Natural killer cell (primary cell): Measurements from ENCODE around the gene DYNLRB1. TPM values are rescaled to one million over a fixed set of nuclear protein-coding genes. Genes with fewer than 3 reads are reported as not detected.

Experiments used
- ATAC-seq, 3 donors: fragments of 150-1000 bp in 2 of 3; fragments of 200-7000 bp in 1 of 3; cut with Tn5 transposase; 1 replicate in 1 of 3; 2 replicates in 2 of 3; pipeline ENCODE4 v1.10.0; 2021; ENCODE audit warnings: mild to moderate bottlenecking in 2 of 3, moderate library complexity in 2 of 3
- DNase-seq, 2 donors: peaks; one replicate each; pipeline versions ENCODE4 v3.0.0 to v3.0.0-alpha.2; 2013 to 2021; ENCODE audit warnings: mixed read lengths in 1 of 2
- H3K27ac ChIP-seq: one replicate; pipeline ENCODE4 v1.5.1; 2013; ENCODE audit warnings: mild to moderate bottlenecking, low read length
- H3K27me3 ChIP-seq: one replicate; pipeline ENCODE4 v1.6.1; 2013; ENCODE audit warnings: low read length; ENCODE audit not compliant: control insufficient read depth, insufficient read depth
- H3K36me3 ChIP-seq: one replicate; pipeline ENCODE4 v1.6.1; 2013; ENCODE audit warnings: low read length; ENCODE audit not compliant: control insufficient read depth, insufficient read depth
- H3K4me1 ChIP-seq: one replicate; pipeline ENCODE4 v1.6.1; 2013; ENCODE audit warnings: low read length; ENCODE audit not compliant: control insufficient read depth, insufficient read depth
- H3K4me3 ChIP-seq: one replicate; pipeline ENCODE4 v1.5.1; 2013; ENCODE audit warnings: low read length
- H3K9me3 ChIP-seq: one replicate; pipeline ENCODE4 v1.6.1; 2013; ENCODE audit warnings: low read length; ENCODE audit not compliant: control insufficient read depth, insufficient read depth
- H3K27ac Mint-ChIP-seq, 2 donors: one replicate each; pipeline ENCODE4 v1.8.0; 2022; ENCODE audit warnings: mild to moderate bottlenecking in 2 of 2, mixed read lengths in 2 of 2, moderate library complexity in 1 of 2
- H3K27me3 Mint-ChIP-seq, 2 donors: one replicate each; pipeline ENCODE4 v1.8.0; 2022; ENCODE audit warnings: low read depth in 2 of 2, mixed read lengths in 2 of 2
- H3K36me3 Mint-ChIP-seq: one replicate; pipeline ENCODE4 v1.8.0; 2022; ENCODE audit warnings: mixed read lengths
- H3K4me1 Mint-ChIP-seq, 2 donors: one replicate each; pipeline ENCODE4 v1.8.0; 2022; ENCODE audit warnings: mixed read lengths in 2 of 2
- H3K4me3 Mint-ChIP-seq: one replicate; pipeline ENCODE4 v1.8.0; 2022; ENCODE audit warnings: mild to moderate bottlenecking, moderate library complexity, mixed read lengths
- H3K9me3 Mint-ChIP-seq, 2 donors: one replicate each; pipeline ENCODE4 v1.8.0; 2022; ENCODE audit warnings: mixed read lengths in 2 of 2
- CTCF ChIP-seq: fragments of 200-600 bp; IDR thresholded peaks from one replicate; pipeline ENCODE4 v1.8.0; 2022; ENCODE audit warnings: antibody characterized with exemption
- WGBS: methylation state at CpG from one replicate; pipeline ENCODE4 v1.1.7; 2013; ENCODE audit warnings: missing lambda C conversion rate; ENCODE audit not compliant: insufficient coverage; 5-methylcytosine and 5-hydroxymethylcytosine counted together
- intact Hi-C: fragments of 100-400 bp; cut with micrococcal nuclease; formaldehyde crosslinking; loops from one replicate; pipeline ENCODE4 v1.14.2; 2022
- total RNA-seq, 4 donors: library from RNA; stranded (reverse); fragments of 120-200 nt in 1 of 4; gene quantifications; one replicate each; pipeline versions ENCODE4 v1.2.3 to v1.2.4, GENCODE V29; 2013 to 2022

The DYNLRB1 gene
- total RNA-seq, 3 donors from 2014 or later (not counting 1 experiment from before 2014, with no cell fraction given): 58.7 to 65.5 (median 61.4) TPM

- Mint-ChIP-seq H3K9me3 (no peaks in the 10 kb centered on the region), H3K27ac (peak overlapping the region; percentile 77 to 78), H3K36me3 (no peaks in the 10 kb centered on the region), H3K27me3 (no peaks in the 10 kb centered on the region), H3K4me3 (no peak overlapping the region), H3K4me1 (peaks cover 11 to 12% of the 10 kb centered on the region in 2 donors)
- no peaks in the 10 kb centered on the region for H3K9me3 ChIP-seq
- TF ChIP-seq CTCF: no peak
- DNase-seq (no peak), ATAC-seq (no peak)
- WGBS: 97% methylated on average over 9 of the region's 11 CpGs
- H3K27ac ChIP-seq: no peak overlapping the region
- no peak overlapping the region for H3K4me3 ChIP-seq
- intact Hi-C loops: no loop called here
- no peaks in the 10 kb centered on the region for H3K27me3 ChIP-seq
- H3K4me1 ChIP-seq: peaks cover 10% of the 10 kb centered on the region
- peaks cover 19% of the 10 kb centered on the region for H3K36me3 ChIP-seq
Measured at GRCh38 chr20:34579191-34579978, 63.2 kb downstream of the DYNLRB1 start.

GRCh38 chr20:34579979-34580940, 64.0 kb downstream of the DYNLRB1 start:
- peak; percentile 38 to 61 (median 50) for ATAC-seq
- 77% methylated on average over 7 of the region's 7 CpGs for WGBS
- H3K36me3 ChIP-seq: peaks cover 16% of the 10 kb centered on the region
- TF ChIP-seq CTCF: no peak
- Mint-ChIP-seq H3K4me1 (peaks cover 11 to 12% of the 10 kb centered on the region in 2 donors), H3K9me3 (no peaks in the 10 kb centered on the region), H3K36me3 (no peaks in the 10 kb centered on the region), H3K27me3 (no peaks in the 10 kb centered on the region), H3K27ac (peak overlapping the region; percentile 77 to 78), H3K4me3 (no peak overlapping the region)
- no peaks in the 10 kb centered on the region for H3K9me3 ChIP-seq
- H3K27ac ChIP-seq: peak overlapping the region; percentile 37
- peak in 1 of 2 donors; percentile 26 for DNase-seq
- H3K27me3 ChIP-seq: no peaks in the 10 kb centered on the region
- H3K4me3 ChIP-seq: no peak overlapping the region
- peaks cover 10% of the 10 kb centered on the region for H3K4me1 ChIP-seq
- intact Hi-C loops: no loop called here

DNA sequence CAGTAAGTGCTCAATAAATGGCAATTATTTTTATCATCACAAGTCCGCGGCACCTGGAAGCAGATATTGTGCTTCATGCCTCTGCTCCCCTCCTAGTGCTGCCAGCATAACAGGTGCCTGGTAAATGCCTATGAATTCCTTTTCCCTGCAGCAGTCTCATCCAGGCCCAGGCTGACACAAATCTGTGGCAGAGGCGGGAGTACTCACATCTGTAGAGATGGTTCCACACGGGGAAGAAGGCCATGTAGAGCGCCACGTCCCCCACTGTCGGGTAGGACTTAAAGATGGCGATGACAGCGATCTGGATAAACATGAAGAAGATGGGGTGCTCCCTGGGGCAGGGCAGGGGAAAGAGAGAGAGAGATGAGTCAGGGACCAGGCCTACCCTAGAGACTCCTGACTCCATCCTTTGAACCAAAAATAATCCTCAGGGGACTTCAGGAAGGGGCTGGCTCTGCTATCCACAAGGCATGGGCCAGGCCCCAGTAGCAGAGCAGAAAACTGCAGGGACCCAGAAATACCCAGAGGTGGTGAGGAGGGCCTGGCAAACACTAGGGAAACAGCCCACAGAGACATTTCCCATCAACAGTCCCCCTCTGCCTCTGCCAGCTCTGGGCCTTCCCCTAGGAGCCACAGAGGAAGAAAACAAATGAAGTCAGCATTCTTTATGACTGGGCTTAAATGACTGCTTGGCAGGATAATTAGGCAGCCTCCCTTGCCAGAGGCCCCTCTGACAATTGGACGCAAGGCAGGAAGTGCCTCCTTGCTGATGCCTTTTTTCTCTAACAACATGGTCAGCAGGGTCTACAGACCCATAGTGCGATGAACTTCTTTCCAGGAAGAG, 65.3 kb downstream of the DYNLRB1 start:
- H3K9me3 ChIP-seq: no peaks in the 10 kb centered on the region
- Mint-ChIP-seq H3K27ac (no peak overlapping the region), H3K4me1 (peaks cover 11 to 12% of the 10 kb centered on the region in 2 donors), H3K36me3 (no peaks in the 10 kb centered on the region), H3K27me3 (no peaks in the 10 kb centered on the region), H3K9me3 (no peaks in the 10 kb centered on the region), H3K4me3 (no peak overlapping the region)
- H3K4me1 ChIP-seq: peaks cover 10% of the 10 kb centered on the region
- DNase-seq (no peak), ATAC-seq (no peak)
- no peak for TF ChIP-seq CTCF
- 89% methylated on average over 11 of the region's 11 CpGs for WGBS
- intact Hi-C loops: no loop called here
- no peak overlapping the region for H3K4me3 ChIP-seq
- peaks cover 19% of the 10 kb centered on the region for H3K36me3 ChIP-seq
- no peaks in the 10 kb centered on the region for H3K27me3 ChIP-seq
- H3K27ac ChIP-seq: no peak overlapping the region
